Transverse colon (tissue), 4 donors: ENCODE data around the gene PLCB1.

ENCODE experiments used
- CTCF ChIP-seq, 5 experiments: fragments of 200-600 bp in 3 of 5; fragments of 450-650 bp in 2 of 5; sonication (generic) in 3 of 5; IDR thresholded peaks; 1 replicate in 2 of 5; 2 replicates in 3 of 5; pipeline ENCODE4 v1.5.1; 2016 to 2017; ENCODE audit warnings: antibody characterized with exemption in 5 of 5, inconsistent platforms in 3 of 5, mild to moderate bottlenecking in 2 of 5, moderate library complexity in 1 of 5
- EP300 ChIP-seq: sonication (generic); formaldehyde crosslinking; IDR thresholded peaks from one replicate; pipeline ENCODE4 v1.6.1; 2017; ENCODE audit warnings: antibody characterized with exemption, low read depth
- POLR2A ChIP-seq: fragments of 450-650 bp; IDR thresholded peaks from one replicate; pipeline ENCODE4 v1.6.1; 2016; ENCODE audit warnings: antibody characterized with exemption, mild to moderate bottlenecking, moderate library complexity
- POLR2AphosphoS5 ChIP-seq, 3 donors: sonication (generic); formaldehyde crosslinking; IDR thresholded peaks; one replicate each; pipeline ENCODE4 v1.6.1; 2016; ENCODE audit warnings: antibody characterized with exemption in 3 of 3

GRCh38 chr20:8805737-8806442, 673.8 kb downstream of the PLCB1 start:
- TF ChIP-seq CTCF (IDR thresholded peaks at IDR 0.05) (no peak), EP300 (no peak), POLR2A (no peak), POLR2AphosphoS5 (IDR thresholded peaks at IDR 0.05) (no peak)
